Smooth muscle cell (in vitro differentiated cells): Measurements from ENCODE around the gene CPD. TPM values are rescaled to one million over a fixed set of nuclear protein-coding genes. Genes with fewer than 3 reads are reported as not detected.

Experiments used
- DNase-seq: peaks from one replicate; lab custom pipeline; 2025; ENCODE audit not compliant: unreplicated experiment; lab: John Stamatoyannopoulos, UW
- H2AFZ ChIP-seq: fragments of 200-600 bp; sonication (generic); 2 replicates; pipeline ENCODE4 v1.6.0; 2016; ENCODE audit warnings: antibody characterized with exemption, low read depth, mild to moderate bottlenecking
- H3F3A ChIP-seq: fragments of 200-600 bp; sonication (generic); 2 replicates; pipeline ENCODE4 v1.6.0; 2017; ENCODE audit warnings: antibody characterized with exemption, low read depth
- H3K27ac ChIP-seq: fragments of 200-600 bp; sonication (generic); 2 replicates; pipeline ENCODE4 v1.5.1; 2016; ENCODE audit warnings: low read depth, mild to moderate bottlenecking
- H3K27me3 ChIP-seq: fragments of 200-600 bp; sonication (generic); 2 replicates; pipeline ENCODE4 v1.6.1; 2016; ENCODE audit warnings: low read depth, mild to moderate bottlenecking
- H3K36me3 ChIP-seq: fragments of 200-600 bp; sonication (generic); 2 replicates; pipeline ENCODE4 v1.5.1; 2016; ENCODE audit warnings: low read depth
- H3K4me1 ChIP-seq: fragments of 200-600 bp; sonication (generic); 2 replicates; pipeline ENCODE4 v1.5.1; 2016; ENCODE audit warnings: low read depth
- H3K4me2 ChIP-seq: fragments of 200-600 bp; sonication (generic); 2 replicates; pipeline ENCODE4 v1.6.0; 2016; ENCODE audit warnings: mild to moderate bottlenecking
- H3K4me3 ChIP-seq: fragments of 200-600 bp; sonication (generic); 2 replicates; pipeline ENCODE4 v1.5.1; 2016; ENCODE audit warnings: mild to moderate bottlenecking
- H3K79me2 ChIP-seq: fragments of 200-600 bp; sonication (generic); 2 replicates; pipeline ENCODE4 v1.6.0; 2016; ENCODE audit warnings: low read depth, mild to moderate bottlenecking
- H3K9ac ChIP-seq: fragments of 200-600 bp; sonication (generic); 2 replicates; pipeline ENCODE4 v1.6.0; 2016; ENCODE audit warnings: low read depth
- H3K9me3 ChIP-seq: fragments of 200-600 bp; sonication (generic); replicated peaks from 2 replicates; pipeline ENCODE4 v1.5.1; 2016; ENCODE audit warnings: low read depth
- H4K20me1 ChIP-seq: fragments of 200-600 bp; sonication (generic); 2 replicates; pipeline ENCODE4 v1.6.0; 2016; ENCODE audit warnings: low read depth
- CTCF ChIP-seq: fragments of 200-600 bp; sonication (generic); IDR thresholded peaks from 2 replicates; pipeline ENCODE4 v1.5.1; 2017; ENCODE audit warnings: borderline replicate concordance, mild to moderate bottlenecking, antibody characterized with exemption; ENCODE audit not compliant: insufficient read depth, poor library complexity, severe bottlenecking
- WGBS: methylation state at CpG from one replicate; pipeline ENCODE4 v1.1.7; 2016; ENCODE audit warnings: low lambda C conversion rate; 5-methylcytosine and 5-hydroxymethylcytosine counted together
- polyA plus RNA-seq: library from polyadenylated mRNA; unstranded; fragments of >200 nt; fragmentation: Nextera tagmentation; extraction: Ambion mirVana; gene quantifications from 2 replicates; pipeline ENCODE4 v1.2.1, GENCODE V29; 2016
- total RNA-seq: library from RNA; depleted of rRNA; stranded (reverse); fragments of >200 nt; gene quantifications from 2 replicates; pipeline ENCODE4 v1.2.3, GENCODE V29; 2014

Gene CPD
- total and polyA plus RNA-seq, 2 experiments from 2014 or later, result 16.8 to 68.5 TPM

GRCh38 chr17:30503558-30503957 lies 124.8 kb downstream of the CPD start:
- Histone ChIP-seq H3K4me2 (no peak overlapping the region), H3K4me1 (no peaks in the 10 kb centered on the region), H3F3A (peaks cover 8% of the 10 kb centered on the region), H4K20me1 (peaks cover 46% of the 10 kb centered on the region), H3K36me3 (peaks cover 24% of the 10 kb centered on the region), H3K27ac (peak overlapping the region; percentile 49), H3K4me3 (no peak overlapping the region), H3K9me3 (no peaks in the 10 kb centered on the region), H2AFZ (no peak overlapping the region), H3K79me2 (peaks cover 14% of the 10 kb centered on the region), H3K27me3 (no peaks in the 10 kb centered on the region), H3K9ac (no peak overlapping the region)
- 42% methylated on average over 4 of the region's 4 CpGs for WGBS
- no peak for TF ChIP-seq CTCF
- DNase-seq, result no peak

GRCh38 chr17:30505868-30506417 lies 127.2 kb downstream of the CPD start:
- no peak overlapping the region for H3K9ac ChIP-seq
- whole genome bisulfite sequencing, result 79% methylated on average over 6 of the region's 6 CpGs
- H2AFZ ChIP-seq, result no peak overlapping the region
- peaks cover 48% of the 10 kb centered on the region for H4K20me1 ChIP-seq
- TF ChIP-seq CTCF, result no peak
- H3F3A ChIP-seq, result peaks cover 8% of the 10 kb centered on the region
- DNase-seq, result no peak
- peaks cover 14% of the 10 kb centered on the region for H3K36me3 ChIP-seq
- no peak overlapping the region for H3K4me3 ChIP-seq
- H3K4me2 ChIP-seq, result no peak overlapping the region
- peaks cover 25% of the 10 kb centered on the region for H3K79me2 ChIP-seq
- no peak overlapping the region for H3K27ac ChIP-seq
- no peaks in the 10 kb centered on the region for H3K27me3 ChIP-seq
- no peaks in the 10 kb centered on the region for H3K9me3 ChIP-seq
- H3K4me1 ChIP-seq, result no peaks in the 10 kb centered on the region

GRCh38 chr17:30506481-30506880 lies 127.8 kb downstream of the CPD start:
- H2AFZ ChIP-seq, result no peak overlapping the region
- no peaks in the 10 kb centered on the region for H3K27me3 ChIP-seq
- peaks cover 8% of the 10 kb centered on the region for H3F3A ChIP-seq
- WGBS, result 67% methylated on average over 1 of the region's 1 CpG
- no peak overlapping the region for H3K27ac ChIP-seq
- peaks cover 25% of the 10 kb centered on the region for H3K79me2 ChIP-seq
- H3K9me3 ChIP-seq, result no peaks in the 10 kb centered on the region
- H3K36me3 ChIP-seq, result peaks cover 10% of the 10 kb centered on the region
- H3K4me1 ChIP-seq, result no peaks in the 10 kb centered on the region
- H4K20me1 ChIP-seq, result peaks cover 53% of the 10 kb centered on the region
- no peak overlapping the region for H3K4me2 ChIP-seq
- H3K9ac ChIP-seq, result no peak overlapping the region
- no peak for DNase-seq
- no peak overlapping the region for H3K4me3 ChIP-seq
- no peak for TF ChIP-seq CTCF

GRCh38 chr17:30513346-30513745 lies 134.6 kb downstream of the CPD start:
- H3K27me3 ChIP-seq, result no peaks in the 10 kb centered on the region
- H2AFZ ChIP-seq, result no peak overlapping the region
- peaks cover 26% of the 10 kb centered on the region for H3K79me2 ChIP-seq
- no peak for DNase-seq
- no peak for TF ChIP-seq CTCF
- H3K4me2 ChIP-seq, result no peak overlapping the region
- WGBS, result 100% methylated on average over 1 of the region's 1 CpG
- no peak overlapping the region for H3K4me3 ChIP-seq
- H3K9ac ChIP-seq, result no peak overlapping the region
- no peaks in the 10 kb centered on the region for H3K4me1 ChIP-seq
- H3K36me3 ChIP-seq, result no peaks in the 10 kb centered on the region
- H3F3A ChIP-seq, result no peaks in the 10 kb centered on the region
- H3K9me3 ChIP-seq, result no peaks in the 10 kb centered on the region
- no peak overlapping the region for H3K27ac ChIP-seq
- peaks cover 21% of the 10 kb centered on the region for H4K20me1 ChIP-seq
